HG02798 (cell line): ENCODE measurements around the gene ITK.

ENCODE experiments used
- ATAC-seq: cut with Tn5 transposase; IDR thresholded peaks from one replicate; pipeline ENCODE4 v1.9.1; 2021; ENCODE audit warnings: mild to moderate bottlenecking; ENCODE audit not compliant: unreplicated experiment, poor library complexity

Gene ITK

DNA sequence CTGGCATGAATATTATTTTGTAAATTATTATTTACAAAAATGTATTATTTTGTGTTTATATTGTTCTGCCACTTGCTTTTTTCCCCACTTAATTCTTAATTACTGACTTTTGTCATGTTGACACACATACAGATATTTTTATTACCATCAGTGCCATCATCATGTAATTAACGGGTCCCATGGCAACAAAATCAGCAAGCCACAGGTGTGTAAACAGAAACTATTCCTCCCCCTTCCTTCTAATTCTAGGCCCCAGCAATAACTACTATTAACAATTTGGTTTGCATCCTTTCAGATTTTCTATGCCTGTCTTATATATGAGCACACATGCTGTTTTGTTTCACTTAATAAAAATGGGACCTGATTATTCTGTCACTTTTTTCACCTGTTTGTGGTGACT is 114.6 kb downstream of the ITK start:
- no peak for ATAC-seq

DNA sequence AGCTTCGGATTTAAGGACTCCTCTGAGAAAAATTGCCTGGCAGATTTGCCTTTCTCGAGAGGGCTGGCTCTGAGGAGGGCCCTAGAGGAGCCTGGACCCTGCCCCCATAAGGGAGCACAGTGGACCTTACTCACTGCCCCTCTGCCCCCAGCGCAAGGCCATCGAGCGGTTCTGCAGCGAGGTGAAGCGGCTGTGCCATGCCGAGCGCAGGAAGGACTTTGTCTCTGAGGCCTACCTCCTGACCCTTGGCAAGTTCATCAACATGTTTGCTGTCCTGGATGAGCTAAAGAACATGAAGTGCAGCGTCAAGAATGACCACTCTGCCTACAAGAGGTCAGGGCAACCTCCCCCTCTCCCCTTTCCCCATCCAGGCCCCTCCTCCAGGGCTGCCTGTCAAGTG is 119.9 kb downstream of the ITK start:
- no peak for ATAC-seq

DNA sequence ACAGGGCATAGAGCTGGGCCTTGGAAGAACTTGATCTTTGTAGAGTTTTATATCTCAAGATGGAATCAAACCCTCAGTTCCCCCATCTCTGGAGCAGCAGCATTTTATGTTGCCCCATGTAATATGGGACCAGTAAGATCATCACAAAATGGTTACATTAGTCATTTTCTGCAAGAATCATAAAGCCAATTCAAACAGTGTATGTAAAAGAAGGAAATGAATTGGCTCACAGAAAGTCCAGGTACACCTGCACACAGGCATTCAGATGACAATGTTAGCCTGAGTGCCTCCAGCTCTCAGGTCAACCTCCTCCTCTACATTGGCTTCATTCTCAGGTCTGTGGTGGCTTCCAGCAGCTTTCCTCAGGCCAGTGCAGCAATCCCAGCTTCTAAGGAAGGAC is 120.4 kb downstream of the ITK start:
- ATAC-seq = no peak

DNA sequence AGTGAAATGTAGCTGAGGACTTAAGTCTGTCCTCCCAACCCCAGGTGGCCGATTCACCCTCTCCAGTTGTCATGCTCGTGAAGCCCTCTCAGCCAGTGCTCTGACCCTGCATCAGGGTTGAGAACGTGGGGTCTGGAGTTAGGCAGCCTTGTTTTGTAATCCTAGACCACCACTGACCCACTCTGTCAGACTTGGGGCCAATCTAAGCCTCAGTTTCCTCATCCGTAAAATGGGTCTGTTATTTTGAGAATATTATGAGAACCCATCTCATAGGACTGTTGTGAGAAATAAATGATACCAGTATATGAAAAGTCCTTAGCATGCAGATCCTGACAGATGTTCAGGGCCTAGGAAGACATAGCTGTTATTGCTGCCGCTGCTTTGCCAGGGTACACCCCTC is 122.4 kb downstream of the ITK start:
- no peak for ATAC-seq

DNA sequence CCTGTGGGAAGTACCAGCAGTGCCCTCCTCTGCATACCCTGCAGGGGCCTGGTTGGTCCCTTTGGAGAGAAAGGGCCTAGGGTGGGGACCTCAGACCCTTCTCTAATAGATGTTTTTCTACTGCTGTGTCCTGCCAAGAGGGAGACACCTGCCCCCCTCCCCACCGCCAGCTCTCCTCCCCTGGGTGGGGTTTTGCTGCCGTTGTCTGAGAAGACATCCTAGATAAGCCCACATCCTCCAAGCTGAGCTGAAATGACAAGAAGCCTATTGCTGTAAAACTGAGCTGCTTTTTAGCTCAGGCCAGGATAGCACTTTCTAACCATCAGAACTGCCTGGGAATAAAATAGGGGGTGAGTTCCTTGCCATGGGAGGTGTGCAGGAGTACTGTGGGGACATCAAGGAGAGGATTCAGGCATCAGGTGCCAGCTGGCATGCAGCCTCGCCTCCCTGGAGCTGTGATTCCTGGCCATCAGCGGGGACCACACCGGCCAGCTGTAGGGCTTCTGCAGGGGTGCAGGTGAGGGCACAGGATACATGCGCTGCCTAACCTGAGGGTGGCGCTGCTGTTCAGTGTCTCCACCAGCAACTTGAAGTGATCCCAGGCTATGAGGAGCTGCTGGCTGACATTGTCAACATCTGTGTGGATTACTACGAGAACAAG is 123.2 kb downstream of the ITK start:
- ATAC-seq = no peak
